OCI-LY7 (cell line): ENCODE results near the gene RAPGEFL1. TPM values are rescaled to one million over a fixed set of nuclear protein-coding genes. Genes with fewer than 3 reads are reported as not detected.

ENCODE experiments used
- BruUV-seq: library from RNA; stranded (reverse); fragments of 400-500 nt; replicated peaks from 2 replicates; lab custom pipeline; 2021; lab: Mats Ljungman, UMichigan
- CTCF ChIA-PET: fragments of 300-600 bp; sonication (Branson Sonifier 250); formaldehyde crosslinking; loops from one replicate; lab custom pipeline; 2022; ENCODE audit warnings: antibody characterized with exemption; ENCODE audit not compliant: unreplicated experiment; lab: Charles Lee
- POLR2A ChIA-PET: fragments of 300-600 bp; sonication (Branson Sonifier 250); formaldehyde crosslinking; loops from one replicate; lab custom pipeline; 2022; ENCODE audit warnings: antibody characterized with exemption; lab: Charles Lee
- DNase-seq: peaks from one replicate; pipeline ENCODE4 v3.0.0-alpha.2; 2015; ENCODE audit warnings: low spot score
- H2AFZ ChIP-seq: fragments of 200-600 bp; sonication (generic), shearing (Covaris generic); 2 replicates; pipeline ENCODE4 v1.6.1; 2014; ENCODE audit warnings: mild to moderate bottlenecking, antibody characterized with exemption, low read length, moderate library complexity
- H3K27ac ChIP-seq: fragments of 200-600 bp; sonication (generic); 2 replicates; pipeline ENCODE4 v1.5.1; 2014; ENCODE audit warnings: mixed run types, low read depth, mild to moderate bottlenecking, moderate library complexity, low read length, inconsistent platforms; ENCODE audit not compliant: poor library complexity, severe bottlenecking
- H3K36me3 ChIP-seq: fragments of 200-600 bp; sonication (generic); 2 replicates; pipeline ENCODE4 v1.6.1; 2014; ENCODE audit warnings: mild to moderate bottlenecking, antibody characterized with exemption, low read length, moderate library complexity, mixed read lengths; ENCODE audit not compliant: insufficient read depth
- H3K4me1 ChIP-seq: fragments of 200-600 bp; sonication (generic); 2 replicates; pipeline ENCODE4 v1.5.1; 2014; ENCODE audit warnings: mild to moderate bottlenecking, low read length; ENCODE audit not compliant: insufficient read depth, poor library complexity, severe bottlenecking
- H3K4me2 ChIP-seq: fragments of 200-600 bp; sonication (generic); 2 replicates; pipeline ENCODE4 v1.6.1; 2014; ENCODE audit warnings: mild to moderate bottlenecking, low read length
- H3K4me3 ChIP-seq: fragments of 200-600 bp; sonication (generic); 2 replicates; pipeline ENCODE4 v1.5.1; 2014; ENCODE audit warnings: mild to moderate bottlenecking, low read depth, low read length; ENCODE audit not compliant: poor library complexity, severe bottlenecking
- H3K79me2 ChIP-seq: fragments of 200-600 bp; sonication (generic); 2 replicates; pipeline ENCODE4 v1.6.1; 2016; ENCODE audit warnings: low read depth, mild to moderate bottlenecking, low read length, moderate library complexity, mixed read lengths; ENCODE audit not compliant: insufficient read depth
- H3K9me2 ChIP-seq: fragments of 200-600 bp; sonication (generic); 2 replicates; pipeline ENCODE4 v1.6.1; 2016; ENCODE audit warnings: mild to moderate bottlenecking, low read length, mixed read lengths; ENCODE audit not compliant: insufficient read depth
- H3K9me3 ChIP-seq: fragments of 200-600 bp; sonication (generic); 2 replicates; pipeline ENCODE4 v1.6.1; 2014; ENCODE audit warnings: mild to moderate bottlenecking, mixed run types, low read length, mixed read lengths
- H4K20me1 ChIP-seq: fragments of 200-600 bp; sonication (generic); 2 replicates; pipeline ENCODE4 v1.6.1; 2014; ENCODE audit warnings: mild to moderate bottlenecking, antibody characterized with exemption, low read length, moderate library complexity, mixed read lengths; ENCODE audit not compliant: insufficient read depth
- CTCF ChIP-seq: fragments of 200-600 bp; sonication (generic); conservative IDR thresholded peaks from 2 replicates; pipeline ENCODE4 v1.5.1; 2014; ENCODE audit warnings: mild to moderate bottlenecking, antibody characterized with exemption, low read length, moderate library complexity, mixed read lengths
- EZH2phosphoT487 ChIP-seq: fragments of 200-600 bp; sonication (generic); IDR thresholded peaks from 2 replicates; pipeline ENCODE4 v1.6.1; 2018; ENCODE audit warnings: low read depth, borderline replicate concordance, mild to moderate bottlenecking, mixed run types, antibody characterized with exemption, low read length, moderate library complexity, mixed read lengths
- intact Hi-C: fragments of 100-400 bp; cut with micrococcal nuclease; formaldehyde crosslinking; loops from one replicate; pipeline ENCODE4 v1.10.0; 2022; ENCODE audit not compliant: unreplicated experiment
- total RNA-seq, 2 experiments: library from RNA; depleted of rRNA in 1 of 2; stranded (reverse); fragments of >200 nt in 1 of 2; shearing (Covaris generic) in 1 of 2; gene quantifications; 2 replicates each; pipeline ENCODE4 v1.2.3, GENCODE V29; 2014 to 2022

The RAPGEFL1 gene
- total RNA-seq, 2 experiments from 2014 or later: 2.1 to 5.8 TPM

- H3K79me2 ChIP-seq: no peaks in the 10 kb centered on the region
- H3K4me3 ChIP-seq: no peak overlapping the region
- H2AFZ ChIP-seq: no peak overlapping the region
- no peak for TF ChIP-seq EZH2phosphoT487
- no peak for TF ChIP-seq CTCF
- CTCF ChIA-PET: interaction anchor here (1.3 kb wide), 1 partner anchor 63 kb away, joined by 3 read pairs; no protein-coding TSS in a partner anchor
- H4K20me1 ChIP-seq: no peaks in the 10 kb centered on the region
- DNase-seq: no peak
- H3K36me3 ChIP-seq: peaks cover 51% of the 10 kb centered on the region
- no peak overlapping the region for H3K27ac ChIP-seq
- no peak overlapping the region for H3K4me2 ChIP-seq
- no peaks in the 10 kb centered on the region for H3K9me2 ChIP-seq
- peaks cover 7% of the 10 kb centered on the region for H3K4me1 ChIP-seq
- POLR2A ChIA-PET: interaction anchor here (0.5 to 1.1 kb wide), 2 partner anchors 42 to 98 kb away, joined by 3 read pairs; no protein-coding TSS in a partner anchor
- no TSS peak for BruUV-seq
- no peaks in the 10 kb centered on the region for H3K9me3 ChIP-seq
- intact Hi-C loops: no loop called here
Measured at GRCh38 chr17:40175928-40176753, 1.1 kb upstream of the RAPGEFL1 start.

- no peak for TF ChIP-seq EZH2phosphoT487
- TF ChIP-seq CTCF: no peak
- BruUV-seq: no TSS peak
- Histone ChIP-seq H3K4me3 (no peak overlapping the region), H3K36me3 (peaks cover 45% of the 10 kb centered on the region), H2AFZ (no peak overlapping the region), H3K9me3 (no peaks in the 10 kb centered on the region), H4K20me1 (no peaks in the 10 kb centered on the region), H3K79me2 (no peaks in the 10 kb centered on the region), H3K4me1 (peaks cover 7% of the 10 kb centered on the region), H3K4me2 (no peak overlapping the region), H3K27ac (no peak overlapping the region), H3K9me2 (no peaks in the 10 kb centered on the region)
- intact Hi-C loops: no loop called here
- DNase-seq: no peak
- CTCF ChIA-PET: interaction anchor here (1.3 kb wide), 1 partner anchor 64 kb away, joined by 3 read pairs; no protein-coding TSS in a partner anchor
- POLR2A ChIA-PET: no interaction called here
Measured at GRCh38 chr17:40176754-40177110, 538 bp upstream of the RAPGEFL1 start.

- H3K4me2 ChIP-seq: peak overlapping the region; percentile 50; the same call in 1 of the 2 replicates
- H3K9me3 ChIP-seq: no peaks in the 10 kb centered on the region
- intact Hi-C loops: no loop called here
- H3K36me3 ChIP-seq: peaks cover 31% of the 10 kb centered on the region
- H2AFZ ChIP-seq: no peak overlapping the region
- H3K79me2 ChIP-seq: no peaks in the 10 kb centered on the region
- no peaks in the 10 kb centered on the region for H4K20me1 ChIP-seq
- peaks cover 7% of the 10 kb centered on the region for H3K4me1 ChIP-seq
- TF ChIP-seq CTCF (no peak), EZH2phosphoT487 (no peak)
- BruUV-seq: no TSS peak
- CTCF ChIA-PET: no interaction called here
- H3K4me3 ChIP-seq: no peak overlapping the region
- no peak overlapping the region for H3K27ac ChIP-seq
- H3K9me2 ChIP-seq: no peaks in the 10 kb centered on the region
- POLR2A ChIA-PET: interaction anchor here (0.6 to 0.7 kb wide), 3 partner anchors 38 to 124 kb away, joined by 3 to 6 read pairs (median 4); partner anchors contain the start of genes CASC3 and MED24
- no peak for DNase-seq
Measured at GRCh38 chr17:40178021-40178601, 841 bp downstream of the RAPGEFL1 start.
